Tibial nerve (tissue), 4 donors: ENCODE data around the gene HOXC10. TPM values are rescaled to one million over a fixed set of nuclear protein-coding genes. Genes with fewer than 3 reads are reported as not detected.
A peak's percentile ranks its signal among the peaks of the same experiment; 100 is the strongest.

Experiments
- DNase-seq, 2 donors: peaks; one replicate each; pipeline ENCODE4 v3.0.0-alpha.2; 2019; ENCODE audit warnings: low spot score in 2 of 2
- H3K27ac ChIP-seq, 4 donors: fragments of 200-600 bp; sonication (generic) in 3 of 4; one replicate each; pipeline ENCODE4 v1.5.1; 2017 to 2019; ENCODE audit warnings: mild to moderate bottlenecking in 1 of 4
- H3K27me3 ChIP-seq, 2 donors: fragments of 200-600 bp; sonication (generic) in 1 of 2; one replicate each; pipeline versions ENCODE4 v1.5.1 to v1.6.0; 2017 to 2019
- H3K36me3 ChIP-seq, 3 donors: fragments of 200-600 bp; sonication (generic); one replicate each; pipeline ENCODE4 v1.5.1; 2018 to 2019
- H3K4me1 ChIP-seq, 4 donors: fragments of 200-600 bp; sonication (generic) in 3 of 4; one replicate each; pipeline ENCODE4 v1.5.1; 2017 to 2019
- H3K4me3 ChIP-seq, 4 donors: fragments of 200-600 bp; sonication (generic) in 3 of 4; one replicate each; pipeline ENCODE4 v1.5.1; 2017 to 2019; ENCODE audit warnings: mild to moderate bottlenecking in 1 of 4, moderate library complexity in 1 of 4
- H3K9me3 ChIP-seq, 4 donors: fragments of 200-600 bp; sonication (generic) in 3 of 4; one replicate each; pipeline ENCODE4 v1.5.1; 2017 to 2019
- CTCF ChIP-seq, 5 experiments: fragments of 200-600 bp in 3 of 5; fragments of 450-650 bp in 2 of 5; sonication (generic) in 3 of 5; IDR thresholded peaks; one replicate each; pipeline ENCODE4 v1.5.1; 2016 to 2019; ENCODE audit warnings: antibody characterized with exemption in 5 of 5, mild to moderate bottlenecking in 3 of 5, moderate library complexity in 2 of 5
- EP300 ChIP-seq, 2 donors: sonication (generic); formaldehyde crosslinking; IDR thresholded peaks; one replicate each; pipeline ENCODE4 v1.6.1; 2017; ENCODE audit warnings: antibody characterized with exemption in 2 of 2, mild to moderate bottlenecking in 1 of 2
- POLR2A ChIP-seq, 2 donors: fragments of 450-650 bp; IDR thresholded peaks; one replicate each; pipeline ENCODE4 v1.6.1; 2017; ENCODE audit warnings: antibody characterized with exemption in 2 of 2, mild to moderate bottlenecking in 2 of 2, moderate library complexity in 2 of 2
- WGBS, 2 donors: methylation state at CpG; one replicate each; pipeline ENCODE4 v1.1.5; 2018; 5-methylcytosine and 5-hydroxymethylcytosine counted together
- total RNA-seq, 4 donors: library from RNA; depleted of rRNA; stranded (reverse); fragments of >200 nt; gene quantifications; one replicate each; pipeline ENCODE4 v1.1.0, GENCODE V29; 2016

The HOXC10 gene
- total RNA-seq, 4 donors from 2014 or later, result 1.7 to 6.1 (median 2.5) TPM

DNA sequence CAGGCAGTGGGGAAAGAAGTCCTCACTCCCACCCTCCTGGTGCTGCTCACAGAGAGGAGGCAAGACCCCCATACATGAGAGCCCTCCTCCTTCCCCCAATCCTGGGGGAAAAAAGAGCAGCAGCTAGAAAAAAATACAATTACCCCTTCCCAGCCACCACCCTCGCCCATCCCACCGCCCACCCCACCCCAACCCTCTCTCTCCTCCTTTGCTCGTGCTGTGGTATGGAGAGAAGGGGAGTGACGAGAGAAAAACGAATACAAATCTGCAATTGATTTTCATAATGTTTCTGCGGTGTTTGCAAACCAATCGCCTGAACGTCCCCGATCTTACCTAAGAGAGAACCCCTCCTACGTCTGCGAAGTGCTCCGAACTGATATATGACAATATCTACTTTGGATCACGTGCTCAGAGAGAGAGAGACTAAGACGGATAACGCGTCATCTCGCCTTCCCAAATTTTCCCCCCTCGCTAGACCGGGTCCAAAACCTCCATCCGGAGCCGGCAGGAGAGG is 12.2 kb upstream of the HOXC10 start, which contains the start of gene HOXC11:
Gene HOXC11 (plus strand): TSS at position 405 of the 514 bp plus-strand sequence. CDS start 116 bp downstream, outside the sequence.
- TF ChIP-seq EP300 (IDR thresholded peaks at IDR 0.05), result no peak
- no peak for TF ChIP-seq CTCF (IDR thresholded peaks at IDR 0.05)
- no peak for TF ChIP-seq POLR2A (IDR thresholded peaks at IDR 0.05)
- H3K27ac ChIP-seq, result peak within 1 kb of the TSS in 2 of 4 donors; percentile 4 to 18
- WGBS, 2 donors, result 8 to 10% methylated on average over 21 of the region's 21 CpGs
- no peaks in the 10 kb centered on the region for H3K9me3 ChIP-seq
- H3K4me3 ChIP-seq, result peak within 1 kb of the TSS; percentile 25 to 49 (median 42)
- no peaks in the 10 kb centered on the region for H3K36me3 ChIP-seq
- no peak for DNase-seq
- H3K4me1 ChIP-seq, result peaks cover 0 to 35% (median 21%) of the 10 kb centered on the region in 4 donors
- peaks cover 0 to 99% of the 10 kb centered on the region in 2 donors for H3K27me3 ChIP-seq

DNA sequence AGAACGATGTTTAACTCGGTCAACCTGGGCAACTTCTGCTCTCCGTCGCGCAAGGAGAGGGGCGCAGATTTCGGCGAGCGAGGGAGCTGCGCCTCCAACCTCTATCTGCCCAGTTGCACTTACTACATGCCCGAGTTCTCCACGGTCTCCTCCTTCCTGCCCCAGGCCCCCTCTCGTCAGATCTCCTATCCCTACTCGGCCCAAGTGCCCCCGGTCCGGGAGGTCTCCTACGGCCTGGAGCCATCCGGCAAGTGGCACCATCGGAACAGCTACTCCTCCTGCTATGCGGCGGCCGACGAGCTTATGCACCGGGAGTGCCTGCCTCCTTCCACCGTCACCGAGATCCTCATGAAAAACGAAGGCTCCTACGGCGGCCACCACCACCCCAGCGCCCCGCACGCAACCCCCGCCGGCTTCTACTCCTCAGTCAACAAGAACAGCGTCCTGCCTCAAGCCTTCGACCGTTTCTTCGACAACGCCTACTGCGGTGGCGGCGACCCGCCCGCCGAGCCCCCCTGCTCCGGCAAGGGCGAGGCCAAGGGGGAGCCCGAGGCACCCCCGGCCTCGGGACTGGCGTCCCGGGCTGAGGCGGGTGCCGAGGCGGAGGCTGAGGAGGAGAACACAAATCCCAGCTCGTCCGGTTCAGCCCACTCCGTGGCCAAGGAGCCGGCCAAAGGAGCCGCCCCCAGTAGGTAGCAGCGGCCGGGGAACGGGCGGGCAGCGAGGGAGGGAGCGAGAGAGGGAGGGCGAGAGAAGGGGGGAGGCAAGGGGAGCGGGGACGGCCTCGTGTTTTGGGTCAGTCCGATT is 11.5 kb upstream of the HOXC10 start:
- peak overlapping the region; percentile 25 to 49 (median 42) for H3K4me3 ChIP-seq
- no peaks in the 10 kb centered on the region for H3K36me3 ChIP-seq
- no peaks in the 10 kb centered on the region for H3K9me3 ChIP-seq
- H3K27ac ChIP-seq, result peak overlapping the region in 2 of 4 donors; percentile 4 to 18
- no peak for DNase-seq
- peaks cover 0 to 99% of the 10 kb centered on the region in 2 donors for H3K27me3 ChIP-seq
- no peak for TF ChIP-seq CTCF (IDR thresholded peaks at IDR 0.05)
- TF ChIP-seq EP300 (IDR thresholded peaks at IDR 0.05), result peak in 1 of 2 donors; percentile 36
- H3K4me1 ChIP-seq, result peaks cover 0 to 40% (median 21%) of the 10 kb centered on the region in 4 donors
- 2 to 4% methylated on average over 44 to 69 of the region's 71 CpGs for WGBS, 2 donors

DNA sequence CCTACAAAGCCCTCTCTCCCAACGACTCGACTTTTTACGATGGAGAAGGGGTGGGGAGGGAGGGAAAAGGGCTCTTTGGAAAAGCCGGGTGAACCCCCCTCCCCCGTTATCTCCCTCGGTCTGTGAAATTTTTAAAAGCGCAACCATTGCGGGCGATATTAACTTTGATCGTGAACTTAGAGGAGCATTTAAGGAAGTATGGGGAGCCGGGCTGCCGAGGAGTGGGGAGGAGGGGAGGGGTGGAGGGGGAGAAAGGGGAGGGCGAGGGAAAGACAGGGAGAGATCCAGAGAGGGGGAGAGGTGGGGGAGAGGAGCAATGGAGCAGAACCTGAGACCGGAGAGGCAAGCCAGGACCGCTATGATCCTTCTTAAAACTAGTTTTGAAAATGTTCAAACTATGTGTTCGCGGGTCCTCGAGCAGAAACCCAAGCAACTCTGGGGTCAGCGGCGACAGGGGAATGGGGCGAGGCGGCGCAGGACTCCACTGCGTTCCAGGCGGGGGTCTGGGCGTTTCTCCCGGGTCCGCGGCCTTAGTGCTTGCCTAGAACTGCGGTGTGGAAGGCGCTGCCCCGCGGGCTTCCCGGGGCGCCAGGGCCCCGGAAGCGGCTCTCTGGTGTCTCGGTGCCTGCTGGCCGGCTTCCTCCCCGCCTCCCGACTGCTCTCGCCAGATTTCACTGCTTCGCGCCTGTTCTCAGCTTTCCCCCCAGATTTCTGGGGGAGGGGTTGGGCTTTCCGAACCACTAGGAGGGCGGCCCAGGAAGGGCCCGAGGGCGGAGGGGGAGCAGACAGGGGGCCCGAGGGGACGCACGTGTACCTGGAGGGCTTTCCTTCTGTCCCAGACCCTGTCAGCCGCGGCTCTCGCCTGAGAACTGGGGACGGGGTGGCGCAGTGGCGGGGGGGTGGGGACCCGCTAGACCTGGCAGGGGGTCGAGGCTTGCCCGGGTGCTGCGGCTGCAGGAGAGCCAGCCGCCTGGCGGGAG is 10.6 kb upstream of the HOXC10 start, which contains the start of gene HOTAIR:
Gene HOTAIR (minus strand): TSS at position 871 of the 980 bp plus-strand sequence.
- Histone ChIP-seq H3K9me3 (no peaks in the 10 kb centered on the region), H3K4me1 (peaks cover 0 to 40% (median 21%) of the 10 kb centered on the region in 4 donors), H3K36me3 (no peaks in the 10 kb centered on the region), H3K4me3 (peak within 1 kb of the TSS; percentile 25 to 49 (median 42)), H3K27ac (peak within 1 kb of the TSS in 2 of 4 donors; percentile 4 to 18), H3K27me3 (peaks cover 0 to 99% of the 10 kb centered on the region in 2 donors)
- no peak for TF ChIP-seq EP300 (IDR thresholded peaks at IDR 0.05)
- TF ChIP-seq POLR2A (IDR thresholded peaks at IDR 0.05), result no peak
- no peak for TF ChIP-seq CTCF (IDR thresholded peaks at IDR 0.05)
- DNase-seq, result no peak
- WGBS, 2 donors, result 1 to 2% methylated on average over 36 to 51 of the region's 63 CpGs

GRCh38 chr12:53975064-53975471 is 9.9 kb upstream of the HOXC10 start:
- no peak for DNase-seq
- Histone ChIP-seq H3K36me3 (no peaks in the 10 kb centered on the region), H3K4me3 (peak overlapping the region; percentile 25 to 49 (median 42)), H3K9me3 (no peaks in the 10 kb centered on the region), H3K27ac (peak overlapping the region in 1 of 4 donors; percentile 18), H3K27me3 (peaks cover 0 to 99% of the 10 kb centered on the region in 2 donors), H3K4me1 (peaks cover 0 to 40% (median 21%) of the 10 kb centered on the region in 4 donors)
- WGBS, 2 donors, result 5 to 6% methylated on average over 18 to 20 of the region's 25 CpGs
- TF ChIP-seq CTCF (IDR thresholded peaks at IDR 0.05), result no peak
- TF ChIP-seq EP300 (IDR thresholded peaks at IDR 0.05), result no peak
- no peak for TF ChIP-seq POLR2A (IDR thresholded peaks at IDR 0.05)
